GM21515 (cell line): Measurements from ENCODE around the gene LGALS1.
"Not testable (repeated sequence)": the region's sequence is repeated elsewhere in the genome, so short reads cannot be mapped to it uniquely, and the experiment has no call there.

Experiments
- ATAC-seq: cut with Tn5 transposase; IDR thresholded peaks from one replicate; pipeline ENCODE4 v1.9.1; 2021; ENCODE audit not compliant: unreplicated experiment

The LGALS1 gene

DNA sequence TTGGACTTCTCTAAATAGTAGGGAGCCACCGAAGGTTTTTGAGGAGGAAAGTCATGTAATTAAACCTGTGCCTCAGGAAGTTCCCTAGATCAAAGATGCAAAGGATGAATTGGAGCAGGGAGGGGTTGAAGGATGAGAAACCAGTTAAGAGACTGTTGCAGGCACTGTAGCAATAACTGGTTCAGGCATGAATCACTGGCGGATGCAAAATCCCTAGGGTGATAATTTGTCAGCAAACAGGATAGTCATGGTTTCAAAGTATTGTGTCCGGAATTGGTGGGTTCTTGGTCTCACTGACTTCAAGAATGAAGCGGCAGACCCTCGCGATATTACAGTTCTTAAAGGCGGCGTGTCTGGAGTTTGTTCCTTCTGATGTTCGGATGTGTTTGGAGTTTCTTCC, 41.3 kb downstream of the LGALS1 start:
- ATAC-seq, result no peak

DNA sequence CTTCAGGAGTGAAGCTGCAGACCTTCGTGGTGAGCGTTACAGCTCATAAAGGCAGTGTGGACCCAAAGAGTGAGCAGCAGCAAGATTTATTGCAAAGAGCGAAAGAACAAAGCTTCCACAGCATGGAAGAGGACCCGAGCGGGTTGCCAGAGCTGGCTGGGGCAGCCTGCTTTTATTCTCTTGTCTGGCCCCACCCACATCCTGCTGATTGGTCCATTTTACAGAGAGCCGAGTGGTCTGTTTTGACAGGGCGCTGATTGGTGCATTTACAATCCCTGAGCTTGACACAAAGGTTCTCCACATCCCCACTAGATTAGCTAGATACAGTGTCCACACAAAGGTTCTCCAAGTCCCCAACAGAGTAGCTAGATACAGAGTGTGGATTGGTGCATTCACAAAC, 41.8 kb downstream of the LGALS1 start:
- ATAC-seq, result not testable (repeated sequence)

DNA sequence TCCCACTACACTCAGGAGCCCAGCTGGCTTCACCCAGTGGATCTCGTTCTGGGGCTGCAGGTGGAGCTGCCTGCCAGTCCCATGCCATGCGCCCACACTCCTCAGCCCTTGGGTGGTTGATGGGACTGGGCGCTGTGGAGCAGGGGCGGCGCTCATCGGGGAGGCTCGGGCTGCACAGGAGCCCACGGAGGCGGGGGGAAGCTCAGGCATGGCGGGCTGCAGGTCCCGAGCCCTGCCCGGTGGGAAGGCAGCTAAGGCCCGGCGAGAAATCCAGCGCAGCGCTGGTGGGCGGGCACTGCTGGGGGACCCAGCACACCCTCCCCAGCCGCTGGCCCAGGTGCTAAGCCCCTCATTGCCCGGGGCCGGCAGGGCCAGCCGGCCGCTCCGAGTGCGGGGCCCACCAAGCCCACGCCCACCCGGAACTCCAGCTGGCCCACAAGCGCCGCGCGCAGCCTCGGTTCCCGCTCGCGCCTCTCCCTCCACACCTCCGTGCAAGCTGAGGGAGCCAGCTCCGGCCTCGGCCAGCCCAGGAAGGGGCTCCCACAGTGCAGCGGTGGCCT, 42.4 kb downstream of the LGALS1 start:
- ATAC-seq, result not testable (repeated sequence)

GRCh38 chr22:37725551-37726240, 50.3 kb downstream of the LGALS1 start:
- ATAC-seq, result no peak

- no peak for ATAC-seq
These were observed 50.9 kb downstream of the LGALS1 start for GRCh38 chr22:37726241-37726887.

DNA sequence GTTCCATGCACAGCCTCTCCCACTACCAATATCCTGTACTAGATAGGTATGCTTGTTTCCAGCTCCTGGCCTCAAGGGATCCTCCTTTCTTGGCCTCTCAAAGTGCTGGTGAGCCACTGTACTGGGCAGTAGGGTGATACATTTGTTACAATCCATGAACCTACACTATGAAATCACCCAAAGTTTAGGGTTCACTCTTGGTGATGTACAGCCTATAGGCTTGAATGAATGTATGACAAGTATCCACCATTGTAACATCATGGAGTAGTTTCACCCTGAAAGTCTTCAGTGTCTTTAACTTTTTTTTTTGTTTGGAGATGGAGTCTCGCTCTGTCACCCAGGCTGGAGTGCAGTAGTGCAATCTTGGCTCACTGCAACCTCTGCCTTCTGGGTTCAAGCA, 53.2 kb downstream of the LGALS1 start:
- no peak for ATAC-seq
